Neuronal stem cell (in vitro differentiated cells): ENCODE data around the gene PLXND1. TPM values are rescaled to one million over a fixed set of nuclear protein-coding genes. Genes with fewer than 3 reads are reported as not detected.

Experiments
- DNase-seq: peaks from one replicate; pipeline ENCODE4 v3.0.0-alpha.2; 2013; ENCODE audit warnings: low spot score
- H2AFZ ChIP-seq: one replicate; pipeline ENCODE4 v1.6.1; 2013; ENCODE audit warnings: mild to moderate bottlenecking, low read length, inconsistent platforms
- H2AK5ac ChIP-seq: 2 replicates; pipeline ENCODE4 v1.6.1; 2013; ENCODE audit warnings: low read depth, mild to moderate bottlenecking, inconsistent platforms, low read length, moderate library complexity, mixed read lengths
- H2BK120ac ChIP-seq: 2 replicates; pipeline ENCODE4 v1.6.1; 2013; ENCODE audit warnings: low read depth, mild to moderate bottlenecking, inconsistent platforms, low read length, moderate library complexity, mixed read lengths
- H2BK12ac ChIP-seq: one replicate; pipeline ENCODE4 v1.6.1; 2013; ENCODE audit warnings: low read length, inconsistent platforms
- H2BK15ac ChIP-seq: 2 replicates; pipeline ENCODE4 v1.6.1; 2013; ENCODE audit warnings: mild to moderate bottlenecking, low read length, inconsistent platforms, mixed read lengths
- H2BK5ac ChIP-seq: one replicate; pipeline ENCODE4 v1.6.1; 2013; ENCODE audit warnings: inconsistent platforms, mild to moderate bottlenecking, low read length, moderate library complexity
- H3K14ac ChIP-seq: one replicate; pipeline ENCODE4 v1.6.1; 2013; ENCODE audit warnings: low read length, inconsistent platforms
- H3K18ac ChIP-seq: 2 replicates; pipeline ENCODE4 v1.6.1; 2013; ENCODE audit warnings: low read length, inconsistent platforms
- H3K23ac ChIP-seq: 2 replicates; pipeline ENCODE4 v1.6.1; 2013; ENCODE audit warnings: low read depth, mild to moderate bottlenecking, mixed read lengths, low read length, inconsistent platforms; ENCODE audit not compliant: poor library complexity
- H3K27ac ChIP-seq: replicated peaks from 3 replicates; pipeline ENCODE4 v1.5.1; 2013; ENCODE audit warnings: low read length, inconsistent platforms
- H3K27me3 ChIP-seq, 3 experiments: 2 replicates each; pipeline ENCODE4 v1.6.1; 2013; ENCODE audit warnings: low read length in 3 of 3, mild to moderate bottlenecking in 2 of 3, inconsistent platforms in 1 of 3, low read depth in 1 of 3, mixed read lengths in 1 of 3, moderate library complexity in 1 of 3; ENCODE audit not compliant: control insufficient read depth in 3 of 3, insufficient read depth in 3 of 3
- H3K36me3 ChIP-seq, 2 donors: replicated peaks in 1 of 2; 2 replicates each; pipeline ENCODE4 v1.6.1; 2013; ENCODE audit warnings: low read length in 2 of 2; ENCODE audit not compliant: control insufficient read depth in 2 of 2, insufficient read depth in 2 of 2
- H3K4ac ChIP-seq: 2 replicates; pipeline ENCODE4 v1.6.1; 2013; ENCODE audit warnings: inconsistent platforms, mild to moderate bottlenecking, low read length, moderate library complexity
- H3K4me1 ChIP-seq, 2 donors: 1 replicate in 1 of 2; 2 replicates in 1 of 2; pipeline ENCODE4 v1.6.1; 2013; ENCODE audit warnings: low read length in 2 of 2, low read depth in 1 of 2; ENCODE audit not compliant: control insufficient read depth in 2 of 2, insufficient read depth in 1 of 2
- H3K4me2 ChIP-seq: one replicate; pipeline ENCODE4 v1.6.1; 2013; ENCODE audit warnings: mild to moderate bottlenecking, low read length, inconsistent platforms; ENCODE audit not compliant: insufficient read depth, poor library complexity, severe bottlenecking
- H3K4me3 ChIP-seq, 2 donors: 2 replicates each; pipeline ENCODE4 v1.5.1; 2013; ENCODE audit warnings: low read length in 2 of 2, mild to moderate bottlenecking in 2 of 2, inconsistent platforms in 1 of 2, moderate library complexity in 1 of 2
- H3K79me1 ChIP-seq: one replicate; pipeline ENCODE4 v1.6.1; 2013; ENCODE audit warnings: low read depth, mild to moderate bottlenecking, inconsistent platforms, low read length, moderate library complexity
- H3K9ac ChIP-seq: one replicate; pipeline ENCODE4 v1.6.1; 2013; ENCODE audit warnings: mild to moderate bottlenecking, low read depth, low read length, inconsistent platforms; ENCODE audit not compliant: poor library complexity
- H3K9me3 ChIP-seq, 2 donors: replicated peaks in 1 of 2; 2 replicates each; pipeline versions ENCODE3 to v1.6.1; 2013; ENCODE audit warnings: low read length in 2 of 2, mild to moderate bottlenecking in 2 of 2, inconsistent platforms in 1 of 2, low read depth in 1 of 2, mixed read lengths in 1 of 2, moderate library complexity in 1 of 2; ENCODE audit not compliant: control insufficient read depth in 2 of 2, insufficient read depth in 1 of 2
- H4K8ac ChIP-seq: one replicate; pipeline ENCODE4 v1.6.1; 2013; ENCODE audit warnings: low read depth, mild to moderate bottlenecking, inconsistent platforms, low read length, moderate library complexity
- H4K91ac ChIP-seq: one replicate; pipeline ENCODE4 v1.6.1; 2013; ENCODE audit warnings: low read length, low read depth, mild to moderate bottlenecking, inconsistent platforms; ENCODE audit not compliant: poor library complexity
- WGBS, 2 donors: extraction: QIAGEN DNeasy Blood & Tissue Kit; methylation state at CpG; one replicate each; pipeline ENCODE4 v1.1.7; 2013; ENCODE audit warnings: missing lambda C conversion rate in 2 of 2, mixed read lengths in 1 of 2; ENCODE audit not compliant: insufficient read length in 2 of 2, insufficient replicate concordance in 1 of 2; ENCODE audit errors: extremely low coverage in 2 of 2; 5-methylcytosine and 5-hydroxymethylcytosine counted together
- polyA plus RNA-seq, 2 experiments: library from polyadenylated mRNA; stranded (reverse); fragments of 200-250 nt; gene quantifications; one replicate each; pipeline ENCODE4 v1.2.3, GENCODE V29; 2013

The PLXND1 gene
- polyA plus RNA-seq (2013, experiment 1 of 2): 43.7 TPM
- polyA plus RNA-seq (2013, experiment 2 of 2): 41.8 TPM

GRCh38 chr3:129606636-129607390 lies at the start of gene PLXND1:
Gene PLXND1, minus strand, starts transcription at chr3:129606676. Its CDS starts 37 bp downstream, at chr3:129606639.
- Histone ChIP-seq H2BK120ac (peak within 1 kb of the TSS; percentile 50), H4K8ac (no peak within 1 kb of the TSS), H3K9ac (peak within 1 kb of the TSS; percentile 92), H3K36me3 (no peaks in the 10 kb centered on the region), H2AFZ (peak within 1 kb of the TSS; percentile 98), H3K4ac (peak within 1 kb of the TSS; percentile 56), H3K18ac (peak within 1 kb of the TSS; percentile 94), H3K23ac (peak within 1 kb of the TSS; percentile 70), H2BK15ac (peak within 1 kb of the TSS; percentile 95), H3K9me3 (peaks cover 0 to 5% of the 10 kb centered on the region in 2 donors), H3K14ac (peak within 1 kb of the TSS; percentile 90), H4K91ac (peak within 1 kb of the TSS; percentile 15), H3K27ac (no peak within 1 kb of the TSS), H3K79me1 (peaks cover 10% of the 10 kb centered on the region), H2BK5ac (no peak within 1 kb of the TSS), H2AK5ac (peak within 1 kb of the TSS; percentile 97), H3K4me1 (peaks cover 37 to 39% of the 10 kb centered on the region in 2 donors), H3K27me3 (peaks cover 8 to 39% (median 14%) of the 10 kb centered on the region in 3 experiments), H2BK12ac (peak within 1 kb of the TSS; percentile 76), H3K4me3 (peak within 1 kb of the TSS; percentile 67 to 86), H3K4me2 (peak within 1 kb of the TSS; percentile 94)
- no CpG with 5 or more reads among the region's 96 CpGs for WGBS, 2 donors
- DNase-seq: no peak

GRCh38 chr3:129655291-129655700 lies 48.8 kb upstream of the PLXND1 start:
- Histone ChIP-seq H2BK5ac (no peak overlapping the region), H3K9ac (no peak overlapping the region), H3K4me1 (peaks cover 6 to 23% of the 10 kb centered on the region in 2 donors), H3K9me3 (no peaks in the 10 kb centered on the region), H3K14ac (no peak overlapping the region), H2BK120ac (no peak overlapping the region), H2BK15ac (no peak overlapping the region), H3K79me1 (no peaks in the 10 kb centered on the region), H4K8ac (no peak overlapping the region), H3K18ac (no peak overlapping the region), H3K23ac (no peak overlapping the region), H2BK12ac (no peak overlapping the region), H2AFZ (no peak overlapping the region), H4K91ac (no peak overlapping the region), H3K27ac (no peak overlapping the region), H3K27me3 (no peaks in the 10 kb centered on the region), H3K36me3 (peaks cover 2 to 56% of the 10 kb centered on the region in 2 donors), H3K4ac (no peak overlapping the region), H3K4me3 (no peak overlapping the region), H3K4me2 (no peak overlapping the region), H2AK5ac (no peak overlapping the region)
- WGBS, 2 donors: no CpG with 5 or more reads among the region's 4 CpGs
- no peak for DNase-seq

- H3K79me1 ChIP-seq: no peaks in the 10 kb centered on the region
- peaks cover 8 to 23% of the 10 kb centered on the region in 2 donors for H3K4me1 ChIP-seq
- H2AFZ ChIP-seq: no peak overlapping the region
- H2BK15ac ChIP-seq: no peak overlapping the region
- H3K4me2 ChIP-seq: no peak overlapping the region
- no peaks in the 10 kb centered on the region for H3K9me3 ChIP-seq
- no peak overlapping the region for H4K8ac ChIP-seq
- no peak overlapping the region for H3K27ac ChIP-seq
- no CpG with 5 or more reads among the region's 1 CpG for WGBS, 2 donors
- H3K27me3 ChIP-seq: no peaks in the 10 kb centered on the region
- H2BK5ac ChIP-seq: no peak overlapping the region
- H3K14ac ChIP-seq: no peak overlapping the region
- H3K36me3 ChIP-seq: peaks cover 2 to 56% of the 10 kb centered on the region in 2 donors
- no peak overlapping the region for H2AK5ac ChIP-seq
- H3K18ac ChIP-seq: no peak overlapping the region
- H2BK12ac ChIP-seq: no peak overlapping the region
- H3K9ac ChIP-seq: no peak overlapping the region
- no peak overlapping the region for H2BK120ac ChIP-seq
- H3K4me3 ChIP-seq: no peak overlapping the region
- no peak overlapping the region for H3K4ac ChIP-seq
- no peak overlapping the region for H3K23ac ChIP-seq
- no peak overlapping the region for H4K91ac ChIP-seq
- DNase-seq: no peak
Observed at GRCh38 chr3:129654131-129654530, 47.7 kb upstream of the PLXND1 start.

- no peak overlapping the region for H3K4me2 ChIP-seq
- no peak overlapping the region for H3K14ac ChIP-seq
- no peak overlapping the region for H2BK120ac ChIP-seq
- H3K79me1 ChIP-seq: no peaks in the 10 kb centered on the region
- H2AFZ ChIP-seq: no peak overlapping the region
- WGBS, 2 donors: no CpG with 5 or more reads among the region's 1 CpG
- no peak for DNase-seq
- H4K8ac ChIP-seq: no peak overlapping the region
- no peak overlapping the region for H2AK5ac ChIP-seq
- H4K91ac ChIP-seq: no peak overlapping the region
- no peak overlapping the region for H3K18ac ChIP-seq
- H3K27me3 ChIP-seq: no peaks in the 10 kb centered on the region
- H2BK12ac ChIP-seq: no peak overlapping the region
- no peak overlapping the region for H3K9ac ChIP-seq
- H3K4me1 ChIP-seq: peaks cover 10 to 21% of the 10 kb centered on the region in 2 donors
- H3K36me3 ChIP-seq: peaks cover 2 to 61% of the 10 kb centered on the region in 2 donors
- no peak overlapping the region for H2BK15ac ChIP-seq
- H3K23ac ChIP-seq: no peak overlapping the region
- H3K27ac ChIP-seq: no peak overlapping the region
- H3K9me3 ChIP-seq: no peaks in the 10 kb centered on the region
- H3K4me3 ChIP-seq: no peak overlapping the region
- H3K4ac ChIP-seq: no peak overlapping the region
- no peak overlapping the region for H2BK5ac ChIP-seq
Observed at GRCh38 chr3:129653019-129653418, 46.5 kb upstream of the PLXND1 start.
